H1 (cell line): ENCODE measurements around the gene OLR1. TPM values are rescaled to one million over a fixed set of nuclear protein-coding genes. Genes with fewer than 3 reads are reported as not detected.

Experiments used
- CTCF ChIA-PET: fragments of 300-600 bp; sonication (Branson Sonifier 250); formaldehyde crosslinking; loops from one replicate; lab custom pipeline; 2021; ENCODE audit not compliant: partially characterized antibody; lab: Charles Lee
- POLR2A ChIA-PET: fragments of 300-600 bp; sonication (Branson Sonifier 250); formaldehyde crosslinking; loops from one replicate; lab custom pipeline; 2021; ENCODE audit warnings: inconsistent platforms; ENCODE audit not compliant: partially characterized antibody; lab: Charles Lee
- DNase-seq, 2 experiments: peaks; one replicate each; pipeline versions ENCODE4 v3.0.0 to v3.0.0-alpha.2; 2010 to 2022; ENCODE audit warnings: low spot score in 2 of 2, low read depth in 1 of 2, mixed read lengths in 1 of 2
- FAIRE-seq: peaks from 2 replicates; lab custom pipeline; 2011; peaks lifted over from hg19 to GRCh38; lab: Jason Lieb, UNC
- H2AFZ ChIP-seq: 2 replicates; pipeline ENCODE4 v1.8.1; 2012; ENCODE audit warnings: low read length, inconsistent platforms
- H2AK5ac ChIP-seq: 2 replicates; pipeline ENCODE4 v1.6.1; 2013; ENCODE audit warnings: low read depth, low read length
- H2BK120ac ChIP-seq: replicated peaks from 2 replicates; pipeline ENCODE3; 2013; ENCODE audit warnings: low read depth, low read length, inconsistent platforms
- H2BK12ac ChIP-seq: 2 replicates; pipeline ENCODE4 v1.6.1; 2013; ENCODE audit warnings: low read depth, low read length
- H2BK15ac ChIP-seq: 2 replicates; pipeline ENCODE4 v1.6.1; 2013; ENCODE audit warnings: low read length
- H2BK20ac ChIP-seq: 2 replicates; pipeline ENCODE4 v1.6.1; 2013; ENCODE audit warnings: low read length
- H2BK5ac ChIP-seq: 2 replicates; pipeline ENCODE4 v1.6.1; 2013; ENCODE audit warnings: low read depth, low read length
- H3K14ac ChIP-seq: 2 replicates; pipeline ENCODE4 v1.6.1; 2013; ENCODE audit warnings: inconsistent platforms; ENCODE audit not compliant: insufficient read length
- H3K18ac ChIP-seq: 2 replicates; pipeline ENCODE4 v1.6.1; 2013; ENCODE audit warnings: low read length; ENCODE audit errors: extremely low read depth
- H3K23ac ChIP-seq: 2 replicates; pipeline ENCODE4 v1.6.1; 2013; ENCODE audit warnings: inconsistent platforms; ENCODE audit not compliant: insufficient read length
- H3K23me2 ChIP-seq: 2 replicates; pipeline ENCODE4 v1.6.1; 2013; ENCODE audit warnings: low read depth, low read length
- H3K27ac ChIP-seq: 2 replicates; pipeline ENCODE4 v1.6.1; 2011; ENCODE audit warnings: low read depth, low read length, inconsistent platforms
- H3K27me3 ChIP-seq, 4 experiments: replicated peaks in 1 of 4; 1 replicate in 1 of 4; 2 replicates in 3 of 4; pipeline versions ENCODE4 v1.6.1 to v1.8.1; 2011 to 2013; ENCODE audit warnings: low read length in 3 of 4, mild to moderate bottlenecking in 3 of 4, inconsistent platforms in 2 of 4, mixed read lengths in 2 of 4, moderate library complexity in 1 of 4; ENCODE audit not compliant: control insufficient read depth in 3 of 4, insufficient read depth in 3 of 4; ENCODE audit errors: extremely low read depth in 1 of 4
- H3K36me3 ChIP-seq, 4 experiments: 2 replicates each; pipeline versions ENCODE4 v1.6.1 to v1.8.1; 2011 to 2013; ENCODE audit warnings: mild to moderate bottlenecking in 4 of 4, low read length in 3 of 4, moderate library complexity in 2 of 4, control low read depth in 1 of 4, inconsistent platforms in 1 of 4; ENCODE audit not compliant: insufficient read depth in 4 of 4, control insufficient read depth in 2 of 4
- H3K4ac ChIP-seq: replicated peaks from 2 replicates; pipeline ENCODE3; 2013; ENCODE audit warnings: low read length, low read depth, mixed read lengths, inconsistent platforms; ENCODE audit not compliant: insufficient read length
- H3K4me1 ChIP-seq, 4 experiments: replicated peaks in 1 of 4; 1 replicate in 1 of 4; 2 replicates in 3 of 4; pipeline versions ENCODE4 v1.6.1 to v1.8.1; 2011 to 2013; ENCODE audit warnings: low read length in 3 of 4, inconsistent platforms in 2 of 4, mixed read lengths in 1 of 4; ENCODE audit not compliant: insufficient read depth in 4 of 4, control insufficient read depth in 3 of 4
- H3K4me2 ChIP-seq, 2 experiments: 2 replicates each; pipeline versions ENCODE4 v1.6.1 to v1.8.1; 2011 to 2013; ENCODE audit warnings: low read depth in 2 of 2, low read length in 2 of 2, control low read depth in 1 of 2, inconsistent platforms in 1 of 2, mild to moderate bottlenecking in 1 of 2; ENCODE audit not compliant: insufficient read depth in 1 of 2
- H3K4me3 ChIP-seq, 4 experiments: fragments of 200-600, 300-600 bp in 1 of 4; sonication (generic), shearing (Covaris generic), sonication (Bioruptor Twin) in 1 of 4; 2 replicates each; pipeline versions ENCODE4 v1.5.1 to v1.8.1; 2011 to 2016; ENCODE audit warnings: low read length in 4 of 4, low read depth in 3 of 4, control low read depth in 2 of 4, inconsistent platforms in 2 of 4, mild to moderate bottlenecking in 2 of 4, mixed read lengths in 1 of 4, moderate library complexity in 1 of 4; ENCODE audit not compliant: insufficient read depth in 2 of 4; ENCODE audit errors: extremely low read depth in 1 of 4
- H3K56ac ChIP-seq: replicated peaks from 2 replicates; pipeline ENCODE3; 2013; ENCODE audit warnings: low read depth, mild to moderate bottlenecking, mixed read lengths, low read length, inconsistent platforms; ENCODE audit not compliant: insufficient read length
- H3K79me1 ChIP-seq: 2 replicates; pipeline ENCODE4 v1.6.1; 2013; ENCODE audit warnings: low read depth, low read length, control low read depth
- H3K79me2 ChIP-seq, 2 experiments: 2 replicates each; pipeline versions ENCODE4 v1.6.1 to v1.8.1; 2012 to 2013; ENCODE audit warnings: low read length in 2 of 2, mild to moderate bottlenecking in 2 of 2, inconsistent platforms in 1 of 2; ENCODE audit not compliant: insufficient read depth in 2 of 2, control insufficient read depth in 1 of 2
- H3K9ac ChIP-seq, 4 experiments: replicated peaks in 1 of 4; 1 replicate in 1 of 4; 2 replicates in 3 of 4; pipeline versions ENCODE4 v1.6.1 to v1.8.1; 2011 to 2013; ENCODE audit warnings: low read depth in 3 of 4, low read length in 3 of 4, control low read depth in 2 of 4, mild to moderate bottlenecking in 2 of 4, moderate library complexity in 2 of 4, inconsistent platforms in 1 of 4; ENCODE audit errors: extremely low read depth in 1 of 4
- H3K9me3 ChIP-seq, 2 experiments: 2 replicates each; pipeline versions ENCODE4 v1.6.1 to v1.8.1; 2012 to 2013; ENCODE audit warnings: mild to moderate bottlenecking in 2 of 2, moderate library complexity in 2 of 2, control low read depth in 1 of 2, inconsistent platforms in 1 of 2, low read depth in 1 of 2, low read length in 1 of 2, mixed read lengths in 1 of 2; ENCODE audit not compliant: insufficient read depth in 2 of 2
- H4K20me1 ChIP-seq, 2 experiments: replicated peaks in 1 of 2; 2 replicates each; pipeline versions ENCODE3 to v1.8.1; 2011 to 2013; ENCODE audit warnings: inconsistent platforms in 2 of 2, low read length in 2 of 2, mild to moderate bottlenecking in 1 of 2; ENCODE audit not compliant: insufficient read depth in 2 of 2, control insufficient read depth in 1 of 2
- H4K5ac ChIP-seq: 2 replicates; pipeline ENCODE4 v1.6.1; 2013; ENCODE audit warnings: low read length, low read depth, mixed read lengths, inconsistent platforms; ENCODE audit not compliant: insufficient read length
- H4K8ac ChIP-seq: 2 replicates; pipeline ENCODE4 v1.8.0; 2013; ENCODE audit warnings: mild to moderate bottlenecking, moderate library complexity, low read length, inconsistent platforms; ENCODE audit not compliant: insufficient read depth; ENCODE audit errors: extremely low read depth
- H4K91ac ChIP-seq: replicated peaks from 2 replicates; pipeline ENCODE3; 2013; ENCODE audit warnings: low read length, mixed read lengths, inconsistent platforms; ENCODE audit not compliant: insufficient read length
- EP300 ChIP-seq, 2 experiments: IDR thresholded peaks; 1 replicate in 1 of 2; 2 replicates in 1 of 2; pipeline ENCODE4 v1.6.1; 2011 to 2012; ENCODE audit warnings: low read depth in 2 of 2, low read length in 2 of 2, mild to moderate bottlenecking in 2 of 2, borderline replicate concordance in 1 of 2, inconsistent platforms in 1 of 2, moderate library complexity in 1 of 2
- HDAC2 ChIP-seq, 2 experiments: fragments of 300-600 bp in 1 of 2; sonication (generic) in 1 of 2; IDR thresholded peaks; 2 replicates each; pipeline ENCODE4 v1.6.1; 2011 to 2012; ENCODE audit warnings: low read depth in 2 of 2, low read length in 2 of 2, mild to moderate bottlenecking in 2 of 2, moderate library complexity in 2 of 2, borderline replicate concordance in 1 of 2, inconsistent platforms in 1 of 2
- HDAC6 ChIP-seq: IDR thresholded peaks from one replicate; pipeline ENCODE4 v1.7.1; 2012; ENCODE audit warnings: low read depth, mild to moderate bottlenecking, inconsistent platforms, low read length, moderate library complexity
- JUND ChIP-seq: IDR thresholded peaks from 2 replicates; pipeline ENCODE4 v1.6.1; 2011; ENCODE audit warnings: mild to moderate bottlenecking, improper control_type of control experiment, low read length
- PHF8 ChIP-seq: fragments of 200-600 bp; sonication (generic); conservative IDR thresholded peaks from 2 replicates; pipeline ENCODE4 v1.7.1; 2012; ENCODE audit warnings: low read depth, mild to moderate bottlenecking, inconsistent platforms, low read length, moderate library complexity
- POLR2A ChIP-seq, 2 experiments: IDR thresholded peaks; 1 replicate in 1 of 2; 2 replicates in 1 of 2; pipeline ENCODE4 v1.6.1; 2011; ENCODE audit warnings: low read depth in 2 of 2, low read length in 2 of 2, mild to moderate bottlenecking in 2 of 2; ENCODE audit errors: control extremely low read depth in 1 of 2
- RAD21 ChIP-seq, 2 experiments: IDR thresholded peaks in 1 of 2; conservative IDR thresholded peaks in 1 of 2; 2 replicates each; pipeline ENCODE4 v1.6.1; 2011; ENCODE audit warnings: low read depth in 2 of 2, low read length in 2 of 2, improper control_type of control experiment in 1 of 2, inconsistent platforms in 1 of 2, mild to moderate bottlenecking in 1 of 2, moderate library complexity in 1 of 2
- SIN3A ChIP-seq, 2 experiments: IDR thresholded peaks in 1 of 2; conservative IDR thresholded peaks in 1 of 2; 2 replicates each; pipeline ENCODE4 v1.6.1; 2011 to 2012; ENCODE audit warnings: low read length in 2 of 2, improper control_type of control experiment in 1 of 2, low read depth in 1 of 2, mild to moderate bottlenecking in 1 of 2
- SP2 ChIP-seq: IDR thresholded peaks from 2 replicates; pipeline ENCODE4 v1.6.1; 2012; ENCODE audit warnings: mild to moderate bottlenecking, low read length, inconsistent platforms
- TAF1 ChIP-seq: IDR thresholded peaks from 2 replicates; pipeline ENCODE4 v1.6.1; 2011; ENCODE audit warnings: mild to moderate bottlenecking, low read depth, low read length
- TCF12 ChIP-seq: IDR thresholded peaks from 2 replicates; pipeline ENCODE4 v1.6.1; 2011; ENCODE audit warnings: low read depth, mild to moderate bottlenecking, low read length
- WGBS, 2 experiments: shearing (Covaris generic) in 1 of 2; methylation state at CpG; one replicate each; pipeline versions ENCODE4 v1.1.6 to v1.1.7; 2013 to 2015; ENCODE audit warnings: low lambda C conversion rate in 2 of 2, mixed read lengths in 2 of 2, inconsistent platforms in 1 of 2, low coverage in 1 of 2, missing lambda C conversion rate in 1 of 2; ENCODE audit not compliant: insufficient replicate concordance in 2 of 2, insufficient coverage in 1 of 2, insufficient read length in 1 of 2; ENCODE audit errors: extremely low coverage in 1 of 2, missing lambda C conversion rate in 1 of 2; 5-methylcytosine and 5-hydroxymethylcytosine counted together
- polyA plus RNA-seq, 7 experiments: library from polyadenylated mRNA; depleted of rRNA in 3 of 7; stranded (reverse) in 5 of 7; unstranded in 2 of 7; fragments of >200 nt in 5 of 7; fragments of 200-250 nt in 2 of 7; gene quantifications; 1 replicate in 5 of 7; 2 replicates in 1 of 7; 4 replicates in 1 of 7; pipeline versions ENCODE4 v1.2.1 to v1.2.3, GENCODE V29; 2011 to 2013; ENCODE audit warnings: missing spikeins in 2 of 7, mixed read lengths in 2 of 7
- total RNA-seq: library from RNA; stranded (reverse); fragmentation: NEBNext Ultra II Directional; extraction: Animal tissue kit (Norgen Biotek cat#: 25700); gene quantifications from 2 replicates; pipeline ENCODE4 v1.2.1, GENCODE V29; 2021

OLR1 gene
- total and polyA plus RNA-seq, 2 of the 8 experiments (the other 6 are each of a cell fraction or from before 2014, with no cell fraction given) = not detected

- H3K9ac ChIP-seq = peak within 1 kb of the TSS; percentile 78 to 93 (median 88)
- POLR2A ChIA-PET = interaction anchor here (0.6 to 3.1 kb wide), 6 partner anchors 8 to 509 kb away, joined by 3 to 14 read pairs (median 4); no protein-coding TSS in a partner anchor
- no peak for FAIRE-seq
- peak in 1 of 2 experiments; percentile 53; a peak in 1 of 3 replicates for TF ChIP-seq POLR2A (IDR thresholded peaks at IDR 0.05; ENCODE audit: control extremely low read depth in 1 of 2, low read depth in 2 of 2, low read length in 2 of 2)
- TF ChIP-seq SIN3A (conservative IDR thresholded peaks at IDR 0.05 in 1 of 2, IDR thresholded peaks at IDR 0.05 in 1 of 2; ENCODE audit: low read depth in 1 of 2, low read length in 2 of 2) = 0 out of 4 replicates have a peak, but pooled peaks of 1 of the 2 experiments have one; percentile 19
- 0 out of 2 replicates have a peak, but pooled peaks have one; percentile 19 for TF ChIP-seq TCF12
- no peak for TF ChIP-seq RAD21 (IDR thresholded peaks at IDR 0.05 in 1 of 2, conservative IDR thresholded peaks at IDR 0.05 in 1 of 2; ENCODE audit: low read depth in 2 of 2, low read length in 2 of 2)
- peak; percentile 72; the same call in 1 of the 2 replicates for TF ChIP-seq JUND
- no peak for TF ChIP-seq SP2
- peak in 1 of 2 experiments; percentile 83; a peak in 1 of 3 replicates for TF ChIP-seq EP300 (IDR thresholded peaks at IDR 0.05; ENCODE audit: borderline replicate concordance in 1 of 2, low read depth in 2 of 2, low read length in 2 of 2)
- TF ChIP-seq HDAC2 (IDR thresholded peaks at IDR 0.05; ENCODE audit: borderline replicate concordance in 1 of 2, low read depth in 2 of 2, low read length in 2 of 2) = 0 out of 4 replicates have a peak, but pooled peaks of 1 of the 2 experiments have one; percentile 59
- TF ChIP-seq HDAC6 = no peak
- 0 out of 2 replicates have a peak, but pooled peaks have one; percentile 14 for TF ChIP-seq TAF1
- peak; percentile 68; the same call in 1 of the 2 replicates for TF ChIP-seq PHF8
Measured at GRCh38 chr12:10212739-10213131, 40.8 kb upstream of the OLR1 start, which contains the start of gene GABARAPL1. GABARAPL1 (plus strand) TSS chr12:10212877; CDS start chr12:10213130, 253 bp downstream.

More at GRCh38 chr12:10212739-10213131, 40.8 kb upstream of the OLR1 start, which contains the start of gene GABARAPL1:
- no peak within 1 kb of the TSS for H4K91ac ChIP-seq
- no peak within 1 kb of the TSS for H3K23ac ChIP-seq
- peak within 1 kb of the TSS; percentile 26 for H2BK5ac ChIP-seq
- CTCF ChIA-PET = interaction anchor here (1.3 to 2.2 kb wide), 2 partner anchors 21 to 24 kb away, joined by 3 to 8 read pairs; no protein-coding TSS in a partner anchor
- no peak within 1 kb of the TSS for H3K56ac ChIP-seq
- peaks cover 8% of the 10 kb centered on the region for H3K23me2 ChIP-seq
- H4K8ac ChIP-seq = peak within 1 kb of the TSS; percentile 96
- no peak within 1 kb of the TSS for H3K14ac ChIP-seq
- no peak within 1 kb of the TSS for H2BK20ac ChIP-seq
- H3K4me1 ChIP-seq = peaks cover 0 to 10% (median 3%) of the 10 kb centered on the region in 4 experiments; a peak in 5 of 7 replicates
- H4K5ac ChIP-seq = peak within 1 kb of the TSS; percentile 47
- H3K36me3 ChIP-seq = no peaks in the 10 kb centered on the region; a peak in 1 of 8 replicates
- H3K4me3 ChIP-seq = peak within 1 kb of the TSS; percentile 66 to 97 (median 88)
- H2BK120ac ChIP-seq = no peak within 1 kb of the TSS
- peak within 1 kb of the TSS; percentile 72 to 94 for H3K4me2 ChIP-seq
- DNase-seq = peak in 1 of 2 experiments; percentile 82
- peaks cover 2% of the 10 kb centered on the region; the same call in 1 of the 2 replicates for H3K79me1 ChIP-seq
- peak within 1 kb of the TSS; percentile 86 for H3K27ac ChIP-seq
- peak within 1 kb of the TSS; percentile 45; the same call in 1 of the 2 replicates for H2BK12ac ChIP-seq
- H3K18ac ChIP-seq = no peak within 1 kb of the TSS; the same call in 1 of the 2 replicates
- no peaks in the 10 kb centered on the region for H4K20me1 ChIP-seq
- H2BK15ac ChIP-seq = peak within 1 kb of the TSS; percentile 48; the same call in 1 of the 2 replicates
- peaks cover 0 to 35% of the 10 kb centered on the region in 2 experiments; a peak in 3 of 4 replicates for H3K79me2 ChIP-seq
- no peak within 1 kb of the TSS; the same call in 1 of the 2 replicates for H2AK5ac ChIP-seq
- H3K9me3 ChIP-seq = no peaks in the 10 kb centered on the region
- no peak within 1 kb of the TSS for H3K4ac ChIP-seq
- H2AFZ ChIP-seq = peak within 1 kb of the TSS; percentile 85
- no peaks in the 10 kb centered on the region for H3K27me3 ChIP-seq
- 4% methylated on average over 31 of the region's 35 CpGs; no CpG with 5 or more reads in 1 of the 2 experiments for WGBS, 2 experiments
